Measurements from ENCODE around the gene C10orf62.

C10orf62 gene

DNA sequence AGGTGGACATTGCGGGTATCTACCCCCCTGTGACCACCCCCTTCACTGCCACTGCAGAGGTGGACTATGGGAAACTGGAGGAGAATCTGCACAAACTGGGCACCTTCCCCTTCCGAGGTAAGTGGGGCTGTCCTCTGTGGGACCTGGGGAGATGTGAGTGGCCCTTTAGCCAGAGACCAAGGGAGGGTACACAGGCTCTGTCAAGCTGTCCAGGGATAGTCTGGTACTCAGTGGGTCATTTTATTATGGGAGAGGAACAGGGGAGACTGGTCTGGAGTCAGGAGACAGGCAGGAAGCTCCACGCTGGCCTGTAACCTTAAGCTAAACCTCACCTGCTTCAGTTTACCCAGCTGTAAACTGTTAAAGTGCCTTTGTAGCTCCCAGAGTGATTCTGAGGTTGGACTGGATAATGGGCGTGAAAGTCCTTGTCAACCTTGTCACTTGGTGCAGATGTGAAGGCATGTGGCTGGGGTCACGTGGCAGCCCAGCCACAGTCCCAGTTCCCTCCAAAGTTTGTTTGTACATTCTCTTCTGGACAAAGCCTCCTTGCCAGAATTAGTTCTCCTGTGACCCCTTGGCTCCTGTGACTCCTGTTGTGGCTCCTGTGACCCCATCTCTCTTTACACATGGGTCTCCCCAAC is 4.6 kb upstream of the C10orf62 start:
- no peak for DNase-seq (ENCODE audit: extremely low read depth in 1 of 2, low read depth in 1 of 2)

DNA sequence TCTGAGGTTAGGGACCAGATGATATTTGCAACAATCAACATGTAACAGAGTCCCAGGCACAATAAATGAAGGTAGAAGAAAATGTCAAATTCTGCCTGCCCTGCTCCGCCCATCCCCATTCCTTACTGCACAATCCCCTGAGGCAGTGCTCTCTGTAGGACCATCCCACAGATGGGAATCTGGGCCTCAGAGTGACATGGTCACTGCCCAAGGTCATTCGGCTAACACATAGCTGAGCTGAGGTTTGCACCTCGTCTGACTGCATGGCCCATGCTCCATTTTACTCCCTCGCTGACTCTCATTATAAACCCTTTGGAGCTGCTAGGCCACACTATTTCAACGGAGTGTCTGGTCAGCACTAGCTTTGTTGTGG is 4.1 kb upstream of the C10orf62 start:
- DNase-seq (ENCODE audit: extremely low read depth in 1 of 2, low read depth in 1 of 2) = no peak

DNA sequence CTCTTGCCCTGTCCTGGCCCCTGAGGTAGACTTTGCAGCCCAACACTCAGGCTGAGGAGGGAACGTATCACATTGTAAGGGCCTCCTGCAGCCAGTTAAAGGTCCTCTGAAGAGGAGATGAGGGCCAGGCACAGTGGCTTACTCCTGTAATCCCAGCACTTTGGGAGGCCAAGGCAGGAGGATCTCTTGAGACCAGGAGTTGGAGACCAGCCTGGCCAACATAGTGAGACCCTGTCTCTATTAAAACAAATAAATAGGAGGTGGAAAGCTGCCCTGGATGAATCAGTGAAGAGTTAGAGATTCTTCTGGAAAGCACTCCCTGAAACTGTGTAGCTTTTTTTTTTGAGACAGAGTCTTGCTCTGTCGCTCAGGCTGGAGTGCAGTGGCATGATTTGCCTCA is 2.3 kb upstream of the C10orf62 start:
- DNase-seq (ENCODE audit: extremely low read depth in 1 of 2, low read depth in 1 of 2) = no peak

DNA sequence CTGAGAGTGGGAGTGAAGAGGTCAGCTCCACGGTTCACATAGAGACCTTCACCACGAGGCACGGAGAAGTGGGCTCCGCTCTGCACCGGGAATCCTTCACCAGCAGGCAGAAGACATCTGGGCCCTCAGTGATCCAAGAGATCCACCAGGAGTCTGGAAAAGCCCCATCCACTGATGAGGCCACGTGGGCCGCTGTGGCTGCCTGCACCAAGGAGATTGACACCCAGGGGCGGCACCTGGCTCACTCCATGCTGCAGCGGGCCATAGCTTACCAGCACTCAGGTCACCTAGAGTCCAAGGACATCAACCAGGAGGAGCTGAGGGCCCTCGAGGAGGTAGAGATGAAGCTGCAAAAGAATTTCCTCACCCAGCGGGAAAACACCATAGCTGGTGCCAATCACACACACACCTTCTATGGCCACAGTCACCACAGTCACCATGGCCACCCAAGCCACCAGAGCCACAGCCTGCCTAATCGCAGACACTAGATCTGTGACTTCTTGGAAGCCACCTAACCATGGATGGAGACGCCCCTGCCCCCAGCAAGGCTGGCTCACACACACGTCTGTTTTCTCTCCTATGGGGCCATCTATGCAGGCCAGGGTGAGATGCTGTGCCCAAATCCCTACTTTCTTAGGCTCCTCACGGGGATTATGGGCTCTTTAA is 694 bp downstream of the C10orf62 start:
- no peak for DNase-seq (ENCODE audit: extremely low read depth in 1 of 2, low read depth in 1 of 2)

DNA sequence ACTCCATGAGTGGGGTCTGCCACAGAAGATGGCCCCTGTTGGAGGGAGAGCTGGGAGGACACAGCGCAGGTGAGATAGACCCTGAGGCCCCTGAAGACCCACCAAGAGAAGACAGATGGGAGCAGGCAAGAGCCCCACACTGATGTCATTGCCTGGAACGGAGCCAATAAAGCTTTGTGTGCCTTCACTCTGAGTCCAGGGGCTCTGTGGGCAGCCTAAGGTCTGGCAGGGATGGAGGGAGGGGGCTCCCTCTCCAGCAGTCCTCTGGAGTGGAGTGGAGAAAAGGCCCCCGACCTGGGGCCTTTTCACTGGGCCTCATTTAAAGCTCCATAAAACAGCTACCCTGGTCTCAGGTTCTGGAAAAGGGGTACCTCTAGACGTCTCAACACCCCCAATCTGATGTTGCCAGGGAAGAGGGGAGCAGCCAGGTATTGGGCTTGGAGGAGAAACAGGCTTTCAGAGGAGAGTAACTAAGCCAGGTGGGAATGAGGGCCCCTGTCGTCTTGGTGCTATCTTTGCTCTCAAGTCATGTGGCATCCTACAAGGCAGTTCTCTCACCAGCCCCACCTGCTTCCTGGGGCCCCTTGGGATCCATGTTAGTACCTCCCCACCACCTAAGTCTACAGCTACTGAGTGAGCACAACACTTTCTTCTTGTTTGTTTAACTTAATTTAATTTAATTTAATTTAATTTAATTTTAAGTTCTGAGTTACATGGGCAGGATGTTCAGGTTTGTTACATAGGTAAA is 1.4 kb downstream of the C10orf62 start:
- no peak for DNase-seq (ENCODE audit: extremely low read depth in 1 of 2, low read depth in 1 of 2)

DNA sequence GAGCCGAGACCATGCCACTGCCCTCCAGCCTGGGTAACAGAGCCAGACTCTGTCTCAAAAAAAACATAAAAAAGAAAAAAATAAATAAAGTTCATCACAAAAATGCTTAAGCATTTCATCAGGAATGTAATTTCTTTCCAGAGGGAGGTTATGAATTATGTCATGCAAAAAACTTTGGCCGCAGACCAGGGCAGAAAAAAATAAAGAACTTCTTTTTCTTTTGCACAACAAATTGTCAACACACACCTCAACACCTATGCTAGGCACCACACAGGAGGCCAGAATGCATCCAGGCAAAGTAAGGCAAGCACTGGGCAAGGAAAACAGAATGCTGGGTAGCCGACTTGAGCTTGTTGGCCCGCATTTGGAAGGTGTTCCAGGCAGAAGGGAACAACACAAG is 3.9 kb downstream of the C10orf62 start:
- DNase-seq (ENCODE audit: extremely low read depth in 1 of 2, low read depth in 1 of 2) = no peak

DNA sequence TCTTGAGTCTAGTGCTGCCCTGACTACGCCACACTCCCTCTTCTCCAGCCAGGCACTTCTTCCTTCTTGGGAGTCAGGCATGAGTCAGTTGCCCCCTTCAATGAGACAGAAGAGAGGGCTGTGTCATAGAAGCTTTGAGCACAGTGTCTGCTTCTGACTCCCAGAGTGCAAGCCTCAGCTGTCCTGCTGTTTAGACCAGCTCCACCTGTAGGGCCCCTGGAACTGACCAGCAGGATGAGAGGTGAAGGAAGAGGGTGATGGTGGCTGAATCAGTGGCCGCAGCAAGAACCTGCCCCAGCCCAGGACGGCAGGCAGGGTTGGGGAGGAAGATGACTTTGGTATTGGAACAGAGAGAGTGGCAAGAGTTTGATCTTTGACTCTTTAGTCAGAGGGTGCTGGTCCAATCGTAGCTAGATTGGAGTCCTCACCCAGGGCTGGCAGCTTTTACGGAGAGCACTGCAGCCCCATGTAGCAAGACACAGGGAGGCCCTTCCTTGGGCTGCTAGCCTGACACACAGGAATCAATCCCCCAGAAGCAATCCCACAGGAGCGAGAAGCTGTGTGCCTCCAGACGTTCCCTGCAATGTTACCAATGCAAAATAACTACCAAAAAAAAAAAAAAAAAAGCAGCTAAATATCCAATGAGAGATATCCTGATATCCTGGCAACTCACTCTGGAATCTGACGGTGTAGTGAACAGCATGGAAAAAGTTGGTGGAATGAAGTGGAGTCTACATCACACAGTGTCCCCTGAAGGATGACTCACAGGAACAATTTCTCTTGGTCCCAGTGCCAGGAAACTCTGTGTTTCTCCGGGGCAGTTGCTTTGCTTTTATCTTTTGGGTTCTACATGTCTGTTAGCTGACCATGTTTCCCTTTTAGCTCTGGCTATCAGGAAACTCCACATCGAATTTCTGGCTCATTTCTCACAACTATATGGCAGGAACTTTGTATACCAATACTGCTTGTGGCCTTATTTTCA is 6.9 kb downstream of the C10orf62 start:
- no peak for DNase-seq (ENCODE audit: extremely low read depth in 1 of 2, low read depth in 1 of 2)

DNA sequence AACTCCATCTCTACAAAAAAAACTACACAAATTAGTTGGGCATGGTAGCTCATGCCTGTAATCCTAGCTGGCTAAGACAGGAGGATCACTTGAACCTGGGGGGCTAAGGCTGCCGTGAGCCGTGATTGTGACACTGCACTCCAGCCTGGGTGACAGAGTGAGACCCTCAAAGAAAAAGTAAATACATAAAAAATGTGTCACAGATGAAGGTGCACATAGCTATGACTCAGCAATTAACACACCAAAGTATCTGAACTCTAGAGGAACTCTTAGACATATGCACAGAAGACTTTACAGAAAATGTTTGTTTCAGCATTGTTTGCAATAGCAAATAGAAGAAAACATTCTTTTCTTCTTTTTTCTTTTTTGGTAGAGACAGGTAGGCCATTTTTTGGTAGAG is 8.3 kb downstream of the C10orf62 start:
- no peak for DNase-seq (ENCODE audit: extremely low read depth in 1 of 2, low read depth in 1 of 2)

DNA sequence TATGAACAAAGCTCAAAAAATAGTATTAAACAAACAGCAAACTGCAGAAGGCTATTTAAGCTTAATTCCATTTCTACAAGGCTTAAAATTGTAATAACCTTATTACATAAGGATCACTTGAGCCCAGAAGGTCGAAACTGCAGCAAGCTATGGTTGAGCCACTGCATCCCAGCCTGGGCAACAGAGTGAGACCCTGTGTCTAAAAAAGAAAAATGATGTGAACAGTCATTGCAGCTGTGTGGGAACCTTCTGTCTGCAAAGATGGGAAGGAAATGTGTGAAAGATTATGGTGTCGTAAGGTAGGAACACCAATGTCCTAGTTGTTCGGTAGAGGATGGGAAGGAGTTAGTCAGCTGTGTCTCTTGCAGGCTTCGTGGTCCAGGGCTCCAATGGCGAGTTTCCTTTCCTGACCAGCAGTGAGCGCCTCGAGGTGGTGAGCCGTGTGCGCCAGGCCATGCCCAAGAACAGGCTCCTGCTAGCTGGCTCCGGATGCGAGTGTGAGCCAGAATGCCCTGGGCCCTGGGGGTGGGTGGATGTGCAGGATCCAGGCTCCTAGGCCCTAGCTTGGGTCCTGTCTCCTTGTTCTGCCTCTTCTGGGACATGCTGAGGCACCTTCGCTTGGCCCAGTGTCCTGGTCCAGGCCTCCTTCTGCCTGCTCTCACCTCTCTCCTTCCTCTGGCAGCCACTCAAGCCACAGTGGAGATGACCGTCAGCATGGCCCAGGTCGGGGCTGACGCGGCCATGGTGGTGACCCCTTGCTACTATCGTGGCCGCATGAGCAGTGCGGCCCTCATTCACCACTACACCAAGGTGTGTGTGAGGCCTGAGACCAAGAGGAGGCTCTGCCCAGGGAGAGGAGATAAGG is 9.1 kb downstream of the C10orf62 start:
- no peak for DNase-seq (ENCODE audit: extremely low read depth in 1 of 2, low read depth in 1 of 2)

DNA sequence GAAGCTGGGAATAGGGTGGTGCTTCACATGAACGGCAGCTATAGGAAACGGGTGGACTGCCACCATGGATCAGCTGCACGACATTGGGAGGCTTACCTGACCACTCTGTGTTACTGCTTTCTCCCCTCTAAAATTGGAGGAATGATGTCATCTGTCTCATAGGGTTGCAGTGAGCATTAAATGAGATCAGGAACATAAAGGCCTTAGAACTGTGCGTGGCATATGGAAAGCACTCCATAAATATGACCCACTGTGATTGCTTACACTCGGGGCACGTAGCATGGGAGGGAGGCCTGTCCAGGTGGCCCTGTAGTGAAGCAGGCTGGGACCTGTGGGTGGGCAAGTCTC is 9.7 kb downstream of the C10orf62 start:
- no peak for DNase-seq (ENCODE audit: extremely low read depth in 1 of 2, low read depth in 1 of 2)

DNA sequence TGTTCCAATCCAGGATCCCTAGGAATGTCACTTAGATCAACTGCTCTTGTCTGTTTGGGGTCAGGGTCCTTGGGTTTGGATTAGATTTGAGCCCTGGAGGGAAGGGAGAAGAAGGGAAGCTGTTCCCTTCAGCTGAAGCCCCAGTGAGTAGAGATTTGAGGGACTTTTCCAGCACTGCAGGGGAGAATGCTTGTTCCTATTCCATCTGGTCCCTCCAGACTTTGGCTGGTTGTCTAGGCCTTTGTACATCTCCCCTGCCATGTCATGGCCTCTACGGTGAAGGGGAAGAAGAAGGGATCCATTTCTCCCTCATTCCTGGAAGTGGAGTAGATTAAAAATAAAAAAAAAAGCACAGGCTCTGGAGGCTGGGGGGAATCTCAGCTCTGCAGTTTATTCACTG is 11.1 kb downstream of the C10orf62 start:
- no peak for DNase-seq (ENCODE audit: extremely low read depth in 1 of 2, low read depth in 1 of 2)

DNA sequence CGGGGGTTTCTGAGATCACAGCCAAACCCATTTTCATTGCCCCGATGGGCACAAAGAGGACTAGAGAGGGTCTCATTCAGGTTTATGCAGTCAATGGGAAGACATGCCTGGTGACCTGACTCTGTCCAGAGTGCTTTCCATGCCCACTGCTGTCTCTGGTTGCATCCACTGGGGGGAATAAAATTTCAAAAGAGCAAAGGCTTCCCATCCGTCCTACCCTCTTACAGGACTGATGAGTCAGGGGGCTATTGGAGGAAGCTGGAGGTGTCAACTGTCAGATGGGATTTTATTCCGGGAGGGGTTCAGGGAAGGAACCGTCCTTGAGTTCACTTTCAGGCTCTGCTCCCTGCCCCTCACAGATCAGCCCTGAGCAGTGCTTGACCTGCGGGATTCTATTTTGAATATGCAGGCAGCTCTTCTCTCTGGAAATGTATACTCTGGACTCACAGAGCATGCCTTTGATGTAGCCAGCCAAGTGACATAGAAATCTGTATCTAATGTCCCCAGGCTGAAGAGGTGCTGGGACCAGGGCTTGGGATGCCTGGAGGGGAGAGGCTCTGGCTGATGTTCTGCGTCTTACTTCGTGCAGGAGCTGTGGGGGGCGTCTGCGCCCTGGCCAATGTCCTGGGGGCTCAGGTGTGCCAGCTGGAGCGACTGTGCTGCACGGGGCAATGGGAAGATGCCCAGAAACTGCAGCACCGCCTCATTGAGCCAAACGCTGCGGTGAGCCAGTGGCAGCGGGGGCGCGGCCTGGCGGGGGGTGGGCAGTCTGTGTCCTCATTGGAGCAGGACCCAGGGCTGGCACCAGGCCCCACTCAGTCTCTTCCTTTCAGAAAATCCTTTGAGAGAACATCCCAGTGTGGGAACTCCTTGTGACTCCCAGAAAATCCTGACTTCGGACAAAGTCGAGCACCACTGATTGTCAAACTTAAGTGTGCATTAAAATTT is 12.0 kb downstream of the C10orf62 start:
- no peak for DNase-seq (ENCODE audit: extremely low read depth in 1 of 2, low read depth in 1 of 2)

DNA sequence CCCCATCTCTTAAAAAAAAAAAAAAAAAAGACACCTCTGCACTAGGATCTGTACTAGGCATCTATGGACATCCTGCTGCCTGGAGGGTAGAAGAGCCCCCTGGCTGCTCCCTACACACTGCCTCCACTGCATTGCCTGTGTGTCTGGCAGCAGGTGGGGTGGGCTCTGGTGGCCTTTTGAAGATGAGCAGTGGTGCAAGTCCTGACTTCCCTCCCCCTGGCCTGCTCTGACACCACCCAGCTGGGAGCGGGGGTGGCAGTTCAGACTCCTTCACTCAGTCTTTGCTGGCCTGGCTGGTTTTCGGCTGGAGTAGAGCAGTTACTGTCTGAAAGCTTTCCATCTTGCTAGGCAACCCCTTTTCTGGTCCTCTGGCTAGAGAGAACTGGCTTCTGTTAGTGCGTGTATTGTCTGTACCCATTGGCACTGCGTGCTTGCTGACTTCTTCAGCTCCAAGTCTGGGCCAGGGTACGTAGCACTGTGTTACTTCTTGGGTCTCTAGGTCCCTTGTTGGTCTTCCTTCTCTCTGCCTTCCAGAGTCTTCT is 17.6 kb downstream of the C10orf62 start:
- no peak for DNase-seq (ENCODE audit: extremely low read depth in 1 of 2, low read depth in 1 of 2)

DNA sequence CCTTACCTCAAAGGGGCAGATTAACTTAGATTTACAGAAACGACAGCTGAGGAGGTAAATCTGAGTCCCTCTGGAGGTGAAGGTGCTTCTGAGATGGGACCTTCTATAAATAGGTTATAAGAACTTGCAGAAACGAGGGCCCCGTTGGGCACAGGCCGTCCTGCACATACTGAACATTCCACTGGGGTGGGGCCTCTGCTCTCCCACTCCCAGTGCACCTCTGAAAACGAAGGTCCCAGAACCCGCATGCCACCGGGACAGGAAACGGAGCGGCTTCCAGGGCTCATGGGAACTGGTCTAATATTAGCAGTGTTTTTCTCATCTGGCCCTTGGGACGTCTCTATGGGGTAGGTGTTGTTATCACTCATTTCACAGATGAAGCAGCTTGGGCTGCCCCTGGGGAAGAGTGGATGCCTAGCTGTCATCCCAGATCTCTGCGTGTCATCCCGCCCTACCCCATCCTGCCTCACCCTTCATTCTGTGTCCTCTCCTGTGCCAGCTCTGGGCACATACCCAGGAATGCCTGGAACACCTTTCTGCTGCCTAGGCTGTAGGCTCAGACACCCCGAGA is 19.6 kb downstream of the C10orf62 start:
- no peak for DNase-seq (ENCODE audit: extremely low read depth in 1 of 2, low read depth in 1 of 2)

DNA sequence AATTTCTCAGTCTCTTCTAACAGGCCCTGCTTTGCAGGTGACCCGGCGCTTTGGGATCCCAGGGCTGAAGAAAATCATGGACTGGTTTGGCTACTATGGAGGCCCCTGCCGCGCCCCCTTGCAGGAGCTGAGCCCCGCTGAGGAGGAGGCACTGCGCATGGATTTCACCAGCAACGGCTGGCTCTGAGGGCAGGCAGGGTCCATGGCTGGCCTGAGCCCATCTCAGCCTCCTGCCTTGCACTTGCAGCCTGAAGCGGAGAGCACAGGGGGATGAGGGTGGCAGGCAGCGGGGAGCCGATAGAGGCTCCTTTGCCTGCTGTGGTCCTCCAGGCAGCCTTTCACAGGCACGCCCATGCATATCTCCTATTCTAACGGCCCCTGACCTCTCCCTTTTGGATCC is 22.0 kb downstream of the C10orf62 start:
- no peak for DNase-seq (ENCODE audit: extremely low read depth in 1 of 2, low read depth in 1 of 2)

DNA sequence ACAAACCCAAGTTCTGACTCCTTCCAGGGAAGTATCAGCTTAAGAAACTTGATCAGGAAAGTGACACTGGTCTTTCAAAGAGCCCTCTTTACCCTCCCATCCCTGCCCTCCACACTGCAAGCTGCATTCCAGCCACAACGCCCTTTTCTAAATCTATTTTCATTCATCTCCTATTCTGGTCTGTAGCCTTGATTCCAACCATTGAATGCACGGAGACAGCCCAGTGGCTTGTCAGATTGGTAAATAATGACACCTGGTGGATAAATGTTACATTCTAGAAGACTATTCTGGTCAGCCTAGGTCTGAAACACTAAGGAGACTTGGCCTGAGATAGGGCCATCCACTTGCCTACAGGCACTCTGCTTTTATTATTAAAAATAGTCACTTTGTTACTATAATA is 22.9 kb downstream of the C10orf62 start:
- DNase-seq (ENCODE audit: extremely low read depth in 1 of 2, low read depth in 1 of 2) = no peak

DNA sequence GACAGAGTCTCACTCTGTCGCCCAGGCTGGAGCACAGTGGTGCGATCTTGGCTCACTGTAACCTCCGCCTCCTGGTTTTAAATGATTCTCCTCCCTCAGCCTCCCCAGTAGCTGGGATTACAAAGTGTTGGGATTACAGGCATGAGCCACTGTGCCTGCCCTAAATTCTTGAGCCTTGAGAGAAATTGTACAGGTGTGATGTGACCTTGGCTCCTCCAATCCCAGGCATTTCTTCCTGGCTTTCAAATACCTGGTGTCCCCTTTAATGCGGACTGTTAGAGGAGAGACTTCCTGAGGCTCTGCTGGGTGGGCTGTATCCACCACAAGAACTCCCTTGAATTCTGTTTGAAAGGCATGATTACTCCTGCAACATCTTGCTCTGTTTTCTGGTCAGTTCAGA is 28.8 kb downstream of the C10orf62 start:
- no peak for DNase-seq (ENCODE audit: extremely low read depth in 1 of 2, low read depth in 1 of 2)

DNA sequence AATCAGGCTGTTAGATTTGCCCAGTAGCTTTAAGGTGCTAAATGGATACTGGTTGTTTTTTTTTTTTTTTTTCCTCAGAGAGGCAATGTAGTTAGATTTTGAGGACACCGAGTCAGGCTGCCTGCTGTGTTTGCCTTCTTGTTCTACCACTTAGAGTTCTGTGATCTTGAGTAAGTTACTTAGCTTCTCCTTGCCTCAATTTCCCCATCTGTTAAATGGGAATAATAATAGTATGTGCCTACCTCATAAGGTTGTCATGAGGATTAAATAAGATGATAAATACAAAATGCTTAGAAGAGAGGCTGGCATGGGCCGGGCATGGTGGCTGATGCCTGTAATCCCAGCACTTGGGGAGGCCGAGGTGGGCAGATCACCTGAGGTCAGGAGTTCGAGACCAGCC is 29.2 kb downstream of the C10orf62 start:
- no peak for DNase-seq (ENCODE audit: extremely low read depth in 1 of 2, low read depth in 1 of 2)

DNA sequence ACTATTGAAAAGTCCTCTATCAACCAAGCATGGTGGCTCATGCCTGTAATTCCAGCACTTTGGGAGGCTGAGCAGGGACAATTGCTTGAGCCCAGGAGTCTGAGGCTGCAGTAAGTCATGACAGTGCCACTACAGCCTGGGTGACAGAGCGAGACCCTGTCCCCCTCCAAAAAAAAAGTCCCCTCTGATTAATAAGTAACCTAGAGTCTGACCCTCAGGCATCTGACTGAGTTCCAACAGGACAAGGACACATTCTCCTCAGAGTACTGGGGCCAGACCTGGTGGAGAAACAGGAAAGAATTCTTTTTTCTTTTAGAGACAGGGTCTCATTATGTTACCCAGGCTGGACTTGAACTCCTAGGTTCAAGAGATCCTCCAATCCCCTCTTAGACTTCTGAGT is 33.8 kb downstream of the C10orf62 start:
- DNase-seq (ENCODE audit: extremely low read depth in 1 of 2, low read depth in 1 of 2) = no peak
